ENCODE measurements around the gene HNRNPL. TPM values are rescaled to one million over a fixed set of nuclear protein-coding genes. Genes with fewer than 3 reads are reported as not detected.

Gene HNRNPL
- total and polyA plus RNA-seq, 9 donors = 195 to 355 (median 281) TPM

GRCh38 chr19:38848299-38849146 is 1.3 kb downstream of the HNRNPL start:
- Histone ChIP-seq H3K27ac (ENCODE audit: low read length) (peak overlapping the region; percentile 90), H3K4me1 (ENCODE audit: control insufficient read depth, insufficient read depth, low read length) (peaks cover 50% of the 10 kb centered on the region), H3K36me3 (ENCODE audit: control insufficient read depth, insufficient read depth, low read length) (peaks cover 44% of the 10 kb centered on the region), H3K27me3 (ENCODE audit: control insufficient read depth, insufficient read depth, low read length) (no peaks in the 10 kb centered on the region), H3K9me3 (replicated peaks; ENCODE audit: control insufficient read depth, low read depth, low read length) (no peaks in the 10 kb centered on the region), H3K4me3 (ENCODE audit: low read length) (peak overlapping the region; percentile 59)
- WGBS (ENCODE audit: insufficient coverage) = 9% methylated on average over 11 of the region's 22 CpGs
- peak; percentile 59 for DNase-seq

GRCh38 chr19:38846097-38846496 is 3.7 kb downstream of the HNRNPL start:
- WGBS (ENCODE audit: insufficient coverage) = 80% methylated on average over 1 of the region's 2 CpGs
- no peak overlapping the region for H3K4me3 ChIP-seq (ENCODE audit: low read length)
- DNase-seq = no peak
- peak overlapping the region; percentile 3 for H3K27ac ChIP-seq (ENCODE audit: low read length)
- peaks cover 68% of the 10 kb centered on the region for H3K36me3 ChIP-seq (ENCODE audit: control insufficient read depth, insufficient read depth, low read length)
- H3K27me3 ChIP-seq (ENCODE audit: control insufficient read depth, insufficient read depth, low read length) = no peaks in the 10 kb centered on the region
- no peaks in the 10 kb centered on the region for H3K9me3 ChIP-seq (replicated peaks; ENCODE audit: control insufficient read depth, low read depth, low read length)
- H3K4me1 ChIP-seq (ENCODE audit: control insufficient read depth, insufficient read depth, low read length) = peaks cover 43% of the 10 kb centered on the region

GRCh38 chr19:38845374-38846024 is 4.3 kb downstream of the HNRNPL start:
- no peaks in the 10 kb centered on the region for H3K27me3 ChIP-seq (ENCODE audit: control insufficient read depth, insufficient read depth, low read length)
- H3K9me3 ChIP-seq (replicated peaks; ENCODE audit: control insufficient read depth, low read depth, low read length) = no peaks in the 10 kb centered on the region
- H3K27ac ChIP-seq (ENCODE audit: low read length) = peak overlapping the region; percentile 42
- WGBS (ENCODE audit: insufficient coverage) = 80% methylated on average over 7 of the region's 14 CpGs
- H3K4me3 ChIP-seq (ENCODE audit: low read length) = no peak overlapping the region
- H3K36me3 ChIP-seq (ENCODE audit: control insufficient read depth, insufficient read depth, low read length) = peaks cover 74% of the 10 kb centered on the region
- no peak for DNase-seq
- peaks cover 44% of the 10 kb centered on the region for H3K4me1 ChIP-seq (ENCODE audit: control insufficient read depth, insufficient read depth, low read length)

- Histone ChIP-seq H3K36me3 (ENCODE audit: control insufficient read depth, insufficient read depth, low read length) (peaks cover 87% of the 10 kb centered on the region), H3K27me3 (ENCODE audit: control insufficient read depth, insufficient read depth, low read length) (no peaks in the 10 kb centered on the region), H3K9me3 (replicated peaks; ENCODE audit: control insufficient read depth, low read depth, low read length) (no peaks in the 10 kb centered on the region), H3K4me1 (ENCODE audit: control insufficient read depth, insufficient read depth, low read length) (peaks cover 48% of the 10 kb centered on the region), H3K27ac (ENCODE audit: low read length) (peak overlapping the region; percentile 3), H3K4me3 (ENCODE audit: low read length) (no peak overlapping the region)
- DNase-seq = no peak
- WGBS (ENCODE audit: insufficient coverage) = 94% methylated on average over 11 of the region's 11 CpGs
Observed at GRCh38 chr19:38844093-38844686, 5.6 kb downstream of the HNRNPL start.

GRCh38 chr19:38843175-38843758 is 6.5 kb downstream of the HNRNPL start:
- Histone ChIP-seq H3K27me3 (ENCODE audit: control insufficient read depth, insufficient read depth, low read length) (no peaks in the 10 kb centered on the region), H3K9me3 (replicated peaks; ENCODE audit: control insufficient read depth, low read depth, low read length) (no peaks in the 10 kb centered on the region), H3K4me1 (ENCODE audit: control insufficient read depth, insufficient read depth, low read length) (peaks cover 41% of the 10 kb centered on the region), H3K27ac (ENCODE audit: low read length) (no peak overlapping the region), H3K4me3 (ENCODE audit: low read length) (no peak overlapping the region), H3K36me3 (ENCODE audit: control insufficient read depth, insufficient read depth, low read length) (peaks cover 96% of the 10 kb centered on the region)
- WGBS (ENCODE audit: insufficient coverage) = 85% methylated on average over 6 of the region's 9 CpGs
- no peak for DNase-seq

- no peak for DNase-seq
- H3K4me1 ChIP-seq (ENCODE audit: control insufficient read depth, insufficient read depth, low read length) = peaks cover 35% of the 10 kb centered on the region
Observed at GRCh38 chr19:38842439-38843174, 7.2 kb downstream of the HNRNPL start.

GRCh38 chr19:38841787-38842438 is 7.9 kb downstream of the HNRNPL start:
- DNase-seq = no peak
- peak overlapping the region; percentile 84 for H3K27ac ChIP-seq (ENCODE audit: low read length)
- H3K4me3 ChIP-seq (ENCODE audit: low read length) = no peak overlapping the region
- no peaks in the 10 kb centered on the region for H3K27me3 ChIP-seq (ENCODE audit: control insufficient read depth, insufficient read depth, low read length)
- peaks cover 29% of the 10 kb centered on the region for H3K4me1 ChIP-seq (ENCODE audit: control insufficient read depth, insufficient read depth, low read length)
- peaks cover 100% of the 10 kb centered on the region for H3K36me3 ChIP-seq (ENCODE audit: control insufficient read depth, insufficient read depth, low read length)
- no peaks in the 10 kb centered on the region for H3K9me3 ChIP-seq (replicated peaks; ENCODE audit: control insufficient read depth, low read depth, low read length)
- 99% methylated on average over 11 of the region's 19 CpGs for WGBS (ENCODE audit: insufficient coverage)

More at GRCh38 chr19:38842439-38843174, 7.2 kb downstream of the HNRNPL start:
- 95% methylated on average over 4 of the region's 17 CpGs for WGBS (ENCODE audit: insufficient coverage)
- H3K27ac ChIP-seq (ENCODE audit: low read length) = no peak overlapping the region
- no peaks in the 10 kb centered on the region for H3K9me3 ChIP-seq (replicated peaks; ENCODE audit: control insufficient read depth, low read depth, low read length)
- H3K4me3 ChIP-seq (ENCODE audit: low read length) = no peak overlapping the region
- H3K27me3 ChIP-seq (ENCODE audit: control insufficient read depth, insufficient read depth, low read length) = no peaks in the 10 kb centered on the region
- H3K36me3 ChIP-seq (ENCODE audit: control insufficient read depth, insufficient read depth, low read length) = peaks cover 100% of the 10 kb centered on the region

- DNase-seq = no peak
- H3K9me3 ChIP-seq (replicated peaks; ENCODE audit: control insufficient read depth, low read depth, low read length) = no peaks in the 10 kb centered on the region
- H3K4me3 ChIP-seq (ENCODE audit: low read length) = no peak overlapping the region
- H3K27ac ChIP-seq (ENCODE audit: low read length) = peak overlapping the region; percentile 84
- peaks cover 28% of the 10 kb centered on the region for H3K4me1 ChIP-seq (ENCODE audit: control insufficient read depth, insufficient read depth, low read length)
- peaks cover 100% of the 10 kb centered on the region for H3K36me3 ChIP-seq (ENCODE audit: control insufficient read depth, insufficient read depth, low read length)
- no peaks in the 10 kb centered on the region for H3K27me3 ChIP-seq (ENCODE audit: control insufficient read depth, insufficient read depth, low read length)
- 85% methylated on average over 6 of the region's 12 CpGs for WGBS (ENCODE audit: insufficient coverage)
Observed at GRCh38 chr19:38841180-38841766, 8.5 kb downstream of the HNRNPL start.

- no peaks in the 10 kb centered on the region for H3K9me3 ChIP-seq (replicated peaks; ENCODE audit: control insufficient read depth, low read depth, low read length)
- DNase-seq = peak; percentile 68
- peaks cover 100% of the 10 kb centered on the region for H3K36me3 ChIP-seq (ENCODE audit: control insufficient read depth, insufficient read depth, low read length)
- peaks cover 27% of the 10 kb centered on the region for H3K4me1 ChIP-seq (ENCODE audit: control insufficient read depth, insufficient read depth, low read length)
- 72% methylated on average over 4 of the region's 5 CpGs for WGBS (ENCODE audit: insufficient coverage)
- H3K27me3 ChIP-seq (ENCODE audit: control insufficient read depth, insufficient read depth, low read length) = no peaks in the 10 kb centered on the region
- peak overlapping the region; percentile 84 for H3K27ac ChIP-seq (ENCODE audit: low read length)
- no peak overlapping the region for H3K4me3 ChIP-seq (ENCODE audit: low read length)
Observed at GRCh38 chr19:38840583-38840968, 9.2 kb downstream of the HNRNPL start.

Data from muscle of leg (tissue), 11 donors.